Stimulated activated CD4-positive, alpha-beta T cell treated with anti-CD3 and anti-CD28 coated beads, Interleukin-15, amount 100 ng/mL, for 24 hours (primary cell): Measurements from ENCODE around the gene RSL1D1.

Experiments used
- DNase-seq: peaks from one replicate; pipeline ENCODE4 v3.0.0-alpha.2; 2020

The RSL1D1 gene

DNA sequence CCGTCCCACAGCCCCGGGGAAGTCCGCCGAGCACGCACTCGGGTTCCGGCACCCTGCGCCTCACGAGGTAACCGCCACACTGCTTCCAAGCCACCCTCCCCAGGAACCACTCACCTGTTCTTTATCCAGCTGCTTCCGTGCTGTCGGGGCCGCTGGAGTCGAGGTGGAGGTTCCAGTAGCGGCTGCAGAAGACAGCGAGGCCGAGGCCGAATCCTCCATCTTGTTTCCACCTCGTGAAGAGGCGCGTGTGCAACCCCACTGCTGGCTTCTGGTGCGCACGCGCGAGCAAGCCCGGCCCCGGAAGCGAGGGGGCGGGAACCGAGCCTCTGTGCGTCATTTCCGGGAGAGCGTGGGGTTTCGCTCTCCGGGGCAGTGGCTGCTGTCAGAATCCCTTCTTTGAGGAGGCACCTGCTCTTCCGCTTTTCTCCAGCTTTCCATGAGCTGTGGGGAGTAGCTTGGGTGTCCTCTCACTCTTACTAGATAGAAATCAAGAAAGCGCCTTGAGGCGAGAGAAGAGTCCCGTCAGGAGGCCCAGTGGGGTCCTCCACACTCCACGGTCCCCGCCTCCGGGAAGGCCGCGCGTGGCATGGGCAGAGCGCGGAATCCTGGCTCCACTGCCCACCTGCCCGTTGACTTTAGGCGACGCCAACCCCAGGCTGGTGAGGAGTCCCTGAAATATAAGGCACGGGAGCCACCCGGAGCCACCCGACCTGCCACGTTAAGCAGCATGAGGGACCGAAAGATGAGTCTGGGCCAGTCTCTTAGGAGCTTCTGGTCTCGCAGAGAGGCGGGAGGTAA is at the start of gene RSL1D1:
Gene RSL1D1 (minus strand): TSS at position 249 of the 798 bp plus-strand sequence. CDS start 30 bp downstream, at position 219.
- peak; percentile 90 for DNase-seq

- no peak for DNase-seq
These were observed 49.7 kb upstream of the RSL1D1 start for GRCh38 chr16:11901091-11901490.

DNA sequence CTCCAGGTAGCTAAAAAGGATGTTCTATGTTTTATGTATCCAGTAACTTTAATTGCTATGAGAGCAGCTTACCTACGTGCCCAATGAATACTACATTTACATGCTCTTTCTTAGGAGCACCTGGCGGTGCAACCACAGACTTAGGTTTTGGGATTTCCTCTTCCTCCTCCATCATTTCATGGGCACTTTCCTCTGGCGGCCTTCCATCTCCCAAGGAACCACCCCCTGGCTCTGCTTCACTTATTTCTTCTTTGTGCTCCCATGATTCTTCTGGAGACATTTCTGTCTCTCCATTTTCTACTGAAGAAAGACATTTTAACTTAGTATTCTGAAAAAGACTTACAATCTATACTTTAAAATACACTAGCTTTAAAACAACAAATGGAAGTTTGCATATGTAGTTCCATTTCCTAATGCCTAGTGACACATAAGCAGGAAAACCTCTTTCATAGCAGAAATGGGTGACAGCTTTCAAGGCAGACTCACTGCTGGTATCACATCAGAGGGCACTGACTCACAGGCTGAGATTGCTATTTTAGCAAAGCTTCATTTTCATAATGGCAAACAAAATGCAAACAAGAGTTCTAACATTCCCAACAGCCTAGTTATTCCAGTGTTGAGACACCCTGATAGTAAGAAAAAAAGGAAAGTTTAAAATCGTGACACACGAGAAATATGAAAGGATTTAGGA is 45.3 kb upstream of the RSL1D1 start:
- DNase-seq = no peak

GRCh38 chr16:11893571-11893970 is 42.2 kb upstream of the RSL1D1 start:
- no peak for DNase-seq

DNA sequence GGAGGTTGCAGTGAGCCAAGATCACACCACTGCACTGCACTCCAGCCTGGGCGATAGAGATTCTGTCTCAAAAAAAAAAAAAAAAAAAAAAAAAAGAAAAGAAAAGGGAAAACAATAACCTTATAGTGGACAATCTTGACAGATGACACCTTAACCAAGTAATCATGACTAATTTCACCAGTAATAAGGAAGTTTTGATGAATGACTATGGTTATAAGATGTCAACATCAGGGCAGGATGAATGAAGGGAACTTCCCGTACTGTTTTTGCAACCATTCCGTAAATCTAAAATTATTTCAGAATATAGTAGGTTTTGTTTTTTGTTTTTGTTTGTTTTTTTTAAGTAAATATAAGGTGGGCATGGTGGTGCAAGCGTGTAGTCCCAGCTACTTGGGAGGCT is 41.4 kb upstream of the RSL1D1 start:
- no peak for DNase-seq

DNA sequence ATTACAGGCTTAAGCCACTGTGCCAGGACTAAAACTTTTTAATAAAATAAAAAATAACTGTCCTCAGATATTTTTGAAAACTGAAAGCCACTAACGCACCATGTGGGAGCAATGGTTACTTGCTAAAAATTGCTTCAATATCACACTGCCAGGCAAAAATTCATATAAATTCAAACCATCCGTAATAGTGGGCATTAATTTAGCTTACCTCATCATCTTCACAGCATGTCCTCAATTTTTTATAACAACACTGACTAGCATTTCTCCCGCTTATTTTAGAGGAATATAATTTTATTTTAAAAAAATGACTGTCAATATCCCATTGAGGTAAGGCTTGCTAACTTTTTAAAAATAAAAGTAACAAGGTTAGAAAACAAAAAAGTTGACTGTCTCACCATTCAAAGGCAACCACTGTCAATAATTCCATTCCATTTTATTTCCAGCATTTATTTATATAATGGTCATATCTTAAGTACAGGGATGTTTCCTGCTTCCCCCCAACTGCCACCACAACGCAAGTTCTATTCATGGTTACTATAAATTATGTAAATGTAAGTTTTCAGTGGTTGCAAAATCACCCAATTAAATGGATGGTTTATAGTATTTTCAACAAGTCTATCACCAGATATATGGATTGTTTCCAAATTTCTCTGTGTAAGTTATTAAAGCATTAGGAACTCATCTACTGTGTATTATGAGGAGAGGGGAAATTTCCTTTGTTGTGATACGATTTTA is 39.1 kb upstream of the RSL1D1 start:
- DNase-seq = no peak

- no peak for DNase-seq
These were observed 35.5 kb upstream of the RSL1D1 start for GRCh38 chr16:11886881-11887280.

DNA sequence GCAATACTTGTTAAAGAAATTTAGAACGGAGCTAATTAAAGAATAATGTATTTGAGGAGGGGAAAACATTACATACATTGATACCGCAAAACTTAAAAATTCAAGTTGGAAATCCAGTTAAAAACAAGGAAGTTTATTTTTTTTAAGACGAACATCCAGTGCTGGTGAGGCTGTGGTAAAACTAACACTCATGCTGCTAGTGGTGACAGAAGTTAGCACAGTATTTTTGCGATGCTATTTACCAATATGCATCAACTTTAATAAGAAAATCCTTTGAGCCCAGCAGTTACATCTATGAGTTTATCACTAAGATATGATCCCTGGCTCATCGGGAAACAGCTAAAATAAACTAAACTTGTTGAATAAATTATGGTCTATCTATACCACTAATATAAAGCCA is 32.7 kb upstream of the RSL1D1 start:
- DNase-seq = no peak

DNA sequence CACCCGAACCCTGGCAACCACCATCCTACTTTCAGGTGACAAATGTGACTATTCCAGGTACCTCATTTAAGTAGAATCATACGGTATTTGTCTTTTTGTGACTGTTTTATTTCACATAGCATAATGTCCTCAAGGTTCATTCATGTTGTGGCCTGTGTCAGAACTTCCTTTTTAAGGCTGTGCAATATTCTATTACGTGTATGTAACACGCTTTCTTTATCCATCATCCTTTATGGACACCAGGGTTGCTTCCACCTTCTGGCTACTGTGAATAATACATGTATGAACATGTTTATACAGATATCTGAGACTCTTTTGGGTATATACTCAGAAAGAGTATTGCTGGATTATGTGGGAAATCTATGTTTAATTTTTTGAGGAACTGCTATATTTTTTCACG is 28.7 kb upstream of the RSL1D1 start:
- no peak for DNase-seq

DNA sequence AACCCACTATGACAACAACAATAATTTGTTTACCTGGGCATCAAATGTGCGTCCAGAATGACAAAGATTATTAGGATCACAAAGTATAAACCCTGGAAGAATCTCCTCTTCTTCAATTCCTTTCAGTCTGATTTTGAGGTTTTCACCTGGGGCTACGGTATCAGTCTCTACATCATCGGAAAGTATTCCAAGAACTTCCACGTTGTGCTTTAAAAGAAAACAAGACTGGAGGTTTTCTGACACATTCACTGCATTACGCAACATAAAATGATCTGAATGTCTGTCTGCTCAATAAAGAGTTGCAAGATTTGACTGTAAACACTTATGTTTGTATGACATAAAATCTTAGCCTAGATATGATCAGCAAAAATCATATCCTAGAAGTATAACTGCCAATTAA is 26.0 kb upstream of the RSL1D1 start:
- DNase-seq = no peak

DNA sequence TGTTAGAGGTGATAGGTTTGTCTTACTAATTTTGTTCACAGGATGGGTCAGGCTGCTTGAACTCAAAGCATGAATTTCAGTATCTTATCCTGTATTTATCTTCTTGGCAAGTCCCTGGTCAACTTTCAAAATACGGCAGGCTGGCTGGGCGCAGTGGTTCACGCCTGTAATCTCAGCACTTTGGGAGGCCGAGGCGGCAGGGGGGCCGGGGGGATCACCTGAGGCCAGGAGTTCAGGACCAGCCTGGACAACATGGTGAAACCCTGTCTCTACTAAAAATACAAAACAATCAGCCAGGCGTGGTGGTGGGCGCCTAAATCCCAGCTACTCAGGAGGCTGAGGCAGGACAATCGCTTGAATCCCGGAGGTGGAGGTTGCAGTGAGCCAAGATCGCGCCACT is 25.0 kb upstream of the RSL1D1 start:
- no peak for DNase-seq

GRCh38 chr16:11875721-11876120 is 24.4 kb upstream of the RSL1D1 start:
- no peak for DNase-seq

DNA sequence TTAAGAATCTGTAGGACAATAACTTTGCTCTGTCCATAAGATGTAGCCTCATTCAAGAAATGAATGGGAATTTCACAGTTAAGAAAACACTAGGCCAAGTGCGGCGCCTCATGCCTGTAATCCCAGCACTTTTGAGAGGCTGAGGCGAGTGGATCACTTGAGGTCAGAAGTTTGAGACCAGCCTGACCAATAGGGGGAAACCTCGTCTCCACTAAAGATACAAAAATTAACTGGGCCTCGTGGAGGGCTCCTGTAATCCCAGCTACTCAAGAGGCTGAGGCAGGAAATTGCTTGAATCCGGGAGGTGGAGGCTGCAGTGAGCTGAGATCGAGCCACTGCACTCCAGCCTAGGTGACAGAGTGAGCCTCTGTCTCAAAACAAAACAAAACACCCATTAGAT is 19.9 kb upstream of the RSL1D1 start:
- no peak for DNase-seq

- no peak for DNase-seq
These were observed 19.1 kb upstream of the RSL1D1 start for GRCh38 chr16:11870399-11870798.

- no peak for DNase-seq
These were observed 18.2 kb upstream of the RSL1D1 start for GRCh38 chr16:11869353-11870228.

GRCh38 chr16:11868412-11868980 is 17.2 kb upstream of the RSL1D1 start:
- DNase-seq = no peak

GRCh38 chr16:11862489-11862888 is 11.1 kb upstream of the RSL1D1 start:
- no peak for DNase-seq

GRCh38 chr16:11857161-11857560 is 5.8 kb upstream of the RSL1D1 start:
- no peak for DNase-seq

DNA sequence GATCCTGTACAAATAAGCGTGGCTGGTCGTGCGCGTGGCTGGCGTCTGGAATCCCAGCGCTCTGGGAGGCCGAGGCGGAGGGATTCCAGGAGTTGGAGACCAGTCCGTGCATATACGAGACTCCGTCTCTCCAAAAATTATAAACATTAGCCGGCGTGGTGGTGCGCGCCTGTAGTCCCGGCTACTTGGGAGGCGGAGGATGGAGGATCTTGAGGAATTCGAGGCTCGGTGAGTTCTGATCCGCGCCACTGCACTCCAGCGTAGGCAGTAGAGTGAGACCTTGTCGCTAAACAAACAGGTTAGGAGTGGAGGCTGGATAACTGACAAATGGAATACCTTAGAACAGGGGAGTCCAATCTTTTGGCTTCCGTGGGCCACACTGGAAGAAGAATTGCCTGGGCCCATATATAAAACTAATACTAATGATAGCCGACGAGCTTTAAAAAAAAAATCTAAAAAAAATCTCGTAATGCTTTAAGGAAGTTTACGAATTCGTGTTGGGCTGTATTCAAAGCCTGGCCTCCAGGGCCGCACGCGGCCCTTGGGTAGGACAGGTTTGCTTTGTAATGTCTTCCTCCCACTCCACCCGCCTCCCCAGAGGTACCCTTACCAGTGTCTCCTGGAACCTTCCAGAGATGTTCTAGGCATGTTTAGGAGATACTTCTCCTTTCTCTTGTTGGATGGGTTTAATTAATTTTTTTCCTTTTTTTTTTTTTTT is 909 bp upstream of the RSL1D1 start:
- no peak for DNase-seq

GRCh38 chr16:11848842-11849241 is 2.5 kb downstream of the RSL1D1 start:
- DNase-seq = no peak

- no peak for DNase-seq
These were observed 6.8 kb downstream of the RSL1D1 start for GRCh38 chr16:11844499-11844898.

GRCh38 chr16:11843861-11844260 is 7.5 kb downstream of the RSL1D1 start:
- DNase-seq = no peak
